IMR-90 (cell line): Measurements from ENCODE around the gene MAB21L2. TPM values are rescaled to one million over a fixed set of nuclear protein-coding genes. Genes with fewer than 3 reads are reported as not detected.
A peak's percentile ranks its signal among the peaks of the same experiment; 100 is the strongest.

Source experiments
- ATAC-seq: fragments of 200-7000 bp; cut with Tn5 transposase; 2 replicates; pipeline ENCODE4 v1.9.1; 2020; ENCODE audit warnings: low read depth, mild to moderate bottlenecking, moderate library complexity
- BruUV-seq: library from RNA; stranded (reverse); fragments of 400-500 nt; replicated peaks from 2 replicates; lab custom pipeline; 2021; lab: Mats Ljungman, UMichigan
- CTCF ChIA-PET: fragments of 300-600 bp; formaldehyde crosslinking; extraction: SDS; loops from one replicate; lab custom pipeline; 2021; ENCODE audit warnings: antibody characterized with exemption; lab: Yijun Ruan, JAX
- POLR2A ChIA-PET: fragments of 300-600 bp; sonication (Branson Sonifier 250); formaldehyde crosslinking; loops from one replicate; lab custom pipeline; 2022; ENCODE audit warnings: antibody characterized with exemption; ENCODE audit not compliant: unreplicated experiment; lab: Charles Lee
- DNase-seq: peaks from one replicate; pipeline ENCODE4 v3.0.0; 2013
- H2AFZ ChIP-seq: replicated peaks from 2 replicates; pipeline ENCODE3; 2013; ENCODE audit warnings: low read length, mild to moderate bottlenecking; ENCODE audit not compliant: poor library complexity
- H2AK5ac ChIP-seq: 2 replicates; pipeline ENCODE4 v1.6.1; 2013; ENCODE audit warnings: low read depth, low read length, inconsistent platforms
- H2AK9ac ChIP-seq: replicated peaks from 2 replicates; pipeline ENCODE3; 2013; ENCODE audit warnings: mild to moderate bottlenecking, low read depth, low read length, moderate library complexity; ENCODE audit not compliant: poor library complexity
- H2BK120ac ChIP-seq: 2 replicates; pipeline ENCODE4 v1.6.1; 2013; ENCODE audit warnings: low read depth, low read length, inconsistent platforms
- H2BK15ac ChIP-seq: 3 replicates; pipeline ENCODE4 v1.6.1; 2013; ENCODE audit warnings: low read depth, low read length, inconsistent platforms
- H2BK20ac ChIP-seq: 2 replicates; pipeline ENCODE4 v1.6.1; 2013; ENCODE audit warnings: low read depth, mild to moderate bottlenecking, inconsistent platforms, low read length, moderate library complexity
- H2BK5ac ChIP-seq: 2 replicates; pipeline ENCODE4 v1.6.1; 2013; ENCODE audit warnings: mild to moderate bottlenecking, low read depth, low read length, inconsistent platforms; ENCODE audit not compliant: poor library complexity, severe bottlenecking
- H3K14ac ChIP-seq: replicated peaks from 2 replicates; pipeline ENCODE4 v1.6.1; 2013; ENCODE audit warnings: low read depth, low read length, inconsistent platforms
- H3K18ac ChIP-seq: 2 replicates; pipeline ENCODE4 v1.6.1; 2013; ENCODE audit warnings: low read depth, low read length, control low read depth
- H3K23ac ChIP-seq: 2 replicates; pipeline ENCODE4 v1.6.1; 2013; ENCODE audit warnings: low read depth, low read length, inconsistent platforms
- H3K27ac ChIP-seq: 2 replicates; pipeline ENCODE4 v1.5.1; 2013; ENCODE audit warnings: mild to moderate bottlenecking, control low read depth, low read length; ENCODE audit not compliant: insufficient read depth
- H3K27me3 ChIP-seq: 2 replicates; pipeline ENCODE4 v1.6.1; 2013; ENCODE audit warnings: low read length; ENCODE audit not compliant: control insufficient read depth, insufficient read depth
- H3K36me3 ChIP-seq: 2 replicates; pipeline ENCODE4 v1.6.1; 2013; ENCODE audit warnings: low read length, mixed read lengths; ENCODE audit not compliant: control insufficient read depth, insufficient read depth
- H3K4ac ChIP-seq: 2 replicates; pipeline ENCODE4 v1.6.1; 2013; ENCODE audit warnings: low read depth, low read length, inconsistent platforms
- H3K4me1 ChIP-seq: 2 replicates; pipeline ENCODE4 v1.6.1; 2013; ENCODE audit warnings: low read length, mixed read lengths; ENCODE audit not compliant: control insufficient read depth, insufficient read depth
- H3K4me2 ChIP-seq: 2 replicates; pipeline ENCODE4 v1.6.1; 2013; ENCODE audit warnings: low read depth, mild to moderate bottlenecking, control low read depth, low read length, moderate library complexity
- H3K4me3 ChIP-seq: 2 replicates; pipeline ENCODE4 v1.5.1; 2013; ENCODE audit warnings: low read depth, mild to moderate bottlenecking, control low read depth, low read length, moderate library complexity; ENCODE audit not compliant: insufficient read depth
- H3K56ac ChIP-seq: 2 replicates; pipeline ENCODE4 v1.6.1; 2013; ENCODE audit warnings: low read length, inconsistent platforms; ENCODE audit not compliant: insufficient read depth; ENCODE audit errors: extremely low read depth
- H3K79me1 ChIP-seq, 2 experiments: 2 replicates each; pipeline ENCODE4 v1.6.1; 2013; ENCODE audit warnings: low read length in 2 of 2, inconsistent platforms in 1 of 2, low read depth in 1 of 2
- H3K9ac ChIP-seq: 2 replicates; pipeline ENCODE4 v1.6.1; 2013; ENCODE audit warnings: low read depth, low read length, control low read depth
- H3K9me1 ChIP-seq: 2 replicates; pipeline ENCODE4 v1.6.1; 2013; ENCODE audit warnings: low read length, inconsistent platforms; ENCODE audit not compliant: insufficient read depth
- H3K9me3 ChIP-seq: 2 replicates; pipeline ENCODE4 v1.6.1; 2013; ENCODE audit warnings: low read length; ENCODE audit not compliant: control insufficient read depth, insufficient read depth
- H4K20me1 ChIP-seq: 2 replicates; pipeline ENCODE4 v1.6.1; 2013; ENCODE audit warnings: low read length, inconsistent platforms; ENCODE audit not compliant: insufficient read depth
- H4K5ac ChIP-seq: 2 replicates; pipeline ENCODE4 v1.6.1; 2013; ENCODE audit warnings: mild to moderate bottlenecking, low read depth, low read length, control low read depth
- H4K8ac ChIP-seq, 2 experiments: 2 replicates each; pipeline ENCODE4 v1.6.1; 2013; ENCODE audit warnings: low read depth in 2 of 2, low read length in 2 of 2, control low read depth in 1 of 2, inconsistent platforms in 1 of 2
- H4K91ac ChIP-seq: 2 replicates; pipeline ENCODE4 v1.6.1; 2013; ENCODE audit warnings: low read depth, low read length, inconsistent platforms; ENCODE audit not compliant: insufficient read depth
- BHLHE40 ChIP-seq: fragments of 150-350 bp; IDR thresholded peaks from 2 replicates; pipeline ENCODE4 v1.6.1; 2016; ENCODE audit warnings: mild to moderate bottlenecking, low read depth, low read length
- CHD1 ChIP-seq: IDR thresholded peaks from 2 replicates; pipeline ENCODE4 v1.6.1; 2012; ENCODE audit warnings: low read depth, low read length, improper control_type of control experiment
- CTCF ChIP-seq: conservative IDR thresholded peaks from 2 replicates; pipeline ENCODE4 v1.5.1; 2012; ENCODE audit warnings: mild to moderate bottlenecking, low read depth, low read length, improper control_type of control experiment
- FOS ChIP-seq: fragments of 150-350 bp; IDR thresholded peaks from 2 replicates; pipeline ENCODE4 v1.6.1; 2016; ENCODE audit warnings: low read depth, low read length
- MAFK ChIP-seq: IDR thresholded peaks from 2 replicates; pipeline ENCODE4 v1.6.1; 2012; ENCODE audit warnings: low read depth, low read length, improper control_type of control experiment
- MAZ ChIP-seq: IDR thresholded peaks from 2 replicates; pipeline ENCODE4 v1.6.1; 2012; ENCODE audit warnings: low read depth, mild to moderate bottlenecking, low read length, improper control_type of control experiment, moderate library complexity, borderline replicate concordance
- MXI1 ChIP-seq: IDR thresholded peaks from 2 replicates; pipeline ENCODE4 v1.6.1; 2012; ENCODE audit warnings: low read depth, mild to moderate bottlenecking, low read length, moderate library complexity, borderline replicate concordance
- NFE2L2 ChIP-seq: fragments of 150-350 bp; IDR thresholded peaks from 2 replicates; pipeline ENCODE4 v1.6.1; 2016; ENCODE audit warnings: low read depth, mild to moderate bottlenecking, low read length
- RAD21 ChIP-seq: IDR thresholded peaks from 2 replicates; pipeline ENCODE4 v1.6.1; 2012; ENCODE audit warnings: low read length, improper control_type of control experiment
- RCOR1 ChIP-seq: IDR thresholded peaks from 2 replicates; pipeline ENCODE4 v1.6.1; 2012; ENCODE audit warnings: mild to moderate bottlenecking, low read length, improper control_type of control experiment; ENCODE audit not compliant: insufficient replicate concordance
- RFX5 ChIP-seq: IDR thresholded peaks from 2 replicates; pipeline ENCODE4 v1.8.0; 2012; ENCODE audit warnings: low read depth, mild to moderate bottlenecking, low read length, moderate library complexity
- SMC3 ChIP-seq: fragments of 150-350 bp; IDR thresholded peaks from 2 replicates; pipeline ENCODE4 v1.6.1; 2016; ENCODE audit warnings: low read depth, mild to moderate bottlenecking, antibody characterized with exemption, low read length, moderate library complexity
- WGBS, 2 experiments: methylation state at CpG; one replicate each; pipeline versions ENCODE4 v1.1.5 to v1.1.7; 2013; ENCODE audit warnings: missing lambda C conversion rate in 2 of 2; ENCODE audit not compliant: insufficient read length in 1 of 2; ENCODE audit errors: extremely low coverage in 2 of 2; 5-methylcytosine and 5-hydroxymethylcytosine counted together
- dilution Hi-C: fragments of 300-500 bp; cut with HindIII; formaldehyde crosslinking; loops from one replicate; pipeline ENCODE4 v1.14.3; 2018; ENCODE audit warnings: low sequenced_read_pairs; ENCODE audit not compliant: unreplicated experiment
- in situ Hi-C: fragments of 300-500 bp; cut with MboI; formaldehyde crosslinking; loops from 3 replicates; pipeline ENCODE4 v1.14.3; 2019; ENCODE audit warnings: low sequenced_read_pairs, inconsistent platforms, mixed read lengths
- intact Hi-C: fragments of 100-400 bp; cut with micrococcal nuclease; formaldehyde crosslinking; loops from 2 replicates; pipeline ENCODE4 v1.10.0; 2022
- polyA plus RNA-seq, 3 experiments: library from polyadenylated mRNA; depleted of rRNA; stranded (reverse); fragments of >200 nt; gene quantifications; 2 replicates each; pipeline ENCODE4 v1.2.3, GENCODE V29; 2012; ENCODE audit warnings: low replicate concordance in 1 of 3
- total RNA-seq: library from RNA; depleted of rRNA; stranded (reverse); fragments of >200 nt; gene quantifications from 2 replicates; pipeline ENCODE4 v1.2.3, GENCODE V29; 2012
- TF ChIP-seq, protein P1 (sequence below): fragments of 150-350 bp; IDR thresholded peaks from 2 replicates; pipeline ENCODE4 v1.6.1; 2016; ENCODE audit warnings: low read depth, mild to moderate bottlenecking, low read length, moderate library complexity, borderline replicate concordance
- TF ChIP-seq, protein P2 (sequence below): fragments of 150-350 bp; IDR thresholded peaks from 2 replicates; pipeline ENCODE4 v1.6.1; 2017; ENCODE audit warnings: mild to moderate bottlenecking, antibody characterized with exemption, low read length, low read depth

Gene MAB21L2
- total and polyA plus RNA-seq, 2 of the 4 experiments (the other 2 are of a cell fraction), result 7.6 to 12.0 TPM

DNA sequence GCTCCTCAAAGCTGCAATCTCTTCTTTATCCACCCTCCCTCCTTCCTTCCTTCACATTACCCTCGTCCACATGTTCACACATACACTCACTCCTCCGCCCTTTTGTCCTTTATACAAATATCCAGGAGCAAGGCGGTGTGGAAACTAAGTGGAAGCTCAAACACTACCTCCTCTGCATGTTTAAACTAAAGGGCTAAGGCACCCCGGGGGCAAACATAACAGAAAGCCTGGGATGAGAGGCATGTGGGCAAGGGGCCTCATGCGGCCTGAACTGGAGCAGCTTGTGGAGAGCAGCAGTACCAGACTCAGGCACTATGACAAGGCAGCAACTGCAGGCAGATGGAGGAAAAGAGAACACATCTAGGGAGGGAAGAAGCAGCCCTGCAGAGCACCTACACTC lies 9.5 kb downstream of the MAB21L2 start:
- ATAC-seq (peak; percentile 32; the same call in 1 of the 2 replicates), DNase-seq (no peak)
- Histone ChIP-seq H2AK5ac (no peak overlapping the region), H3K23ac (no peak overlapping the region), H2BK15ac (no peak overlapping the region), H4K8ac (no peak overlapping the region), H3K79me1 (no peaks in the 10 kb centered on the region), H4K91ac (no peak overlapping the region), H3K36me3 (no peaks in the 10 kb centered on the region), H4K5ac (no peak overlapping the region), H2BK5ac (no peak overlapping the region), H3K4me2 (no peak overlapping the region), H3K56ac (no peak overlapping the region), H3K18ac (no peak overlapping the region), H3K14ac (no peak overlapping the region), H2BK20ac (no peak overlapping the region), H3K9me1 (no peaks in the 10 kb centered on the region), H3K9ac (no peak overlapping the region), H2BK120ac (no peak overlapping the region), H2AK9ac (no peak overlapping the region), H2AFZ (peak overlapping the region; percentile 40), H3K27ac (no peak overlapping the region), H3K4me3 (no peak overlapping the region), H3K4ac (no peak overlapping the region), H3K9me3 (no peaks in the 10 kb centered on the region), H4K20me1 (no peaks in the 10 kb centered on the region), H3K4me1 (no peaks in the 10 kb centered on the region), H3K27me3 (no peaks in the 10 kb centered on the region)
- CTCF ChIA-PET, result no interaction called here
- in situ Hi-C loops, result no loop called here
- POLR2A ChIA-PET, result no interaction called here
- 100% methylated on average over 2 of the region's 5 CpGs; no CpG with 5 or more reads in 1 of the 2 experiments for WGBS, 2 experiments
- no peak for TF ChIP-seq MAFK
- TF ChIP-seq NFE2L2, result no peak
- TF ChIP-seq FOS, result no peak
- no peak for TF ChIP-seq CHD1
- TF ChIP-seq, protein P1, sequence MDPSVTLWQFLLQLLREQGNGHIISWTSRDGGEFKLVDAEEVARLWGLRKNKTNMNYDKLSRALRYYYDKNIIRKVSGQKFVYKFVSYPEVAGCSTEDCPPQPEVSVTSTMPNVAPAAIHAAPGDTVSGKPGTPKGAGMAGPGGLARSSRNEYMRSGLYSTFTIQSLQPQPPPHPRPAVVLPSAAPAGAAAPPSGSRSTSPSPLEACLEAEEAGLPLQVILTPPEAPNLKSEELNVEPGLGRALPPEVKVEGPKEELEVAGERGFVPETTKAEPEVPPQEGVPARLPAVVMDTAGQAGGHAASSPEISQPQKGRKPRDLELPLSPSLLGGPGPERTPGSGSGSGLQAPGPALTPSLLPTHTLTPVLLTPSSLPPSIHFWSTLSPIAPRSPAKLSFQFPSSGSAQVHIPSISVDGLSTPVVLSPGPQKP, result no peak
- TF ChIP-seq, protein P2, sequence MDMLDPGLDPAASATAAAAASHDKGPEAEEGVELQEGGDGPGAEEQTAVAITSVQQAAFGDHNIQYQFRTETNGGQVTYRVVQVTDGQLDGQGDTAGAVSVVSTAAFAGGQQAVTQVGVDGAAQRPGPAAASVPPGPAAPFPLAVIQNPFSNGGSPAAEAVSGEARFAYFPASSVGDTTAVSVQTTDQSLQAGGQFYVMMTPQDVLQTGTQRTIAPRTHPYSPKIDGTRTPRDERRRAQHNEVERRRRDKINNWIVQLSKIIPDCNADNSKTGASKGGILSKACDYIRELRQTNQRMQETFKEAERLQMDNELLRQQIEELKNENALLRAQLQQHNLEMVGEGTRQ, result no peak
- no peak for TF ChIP-seq MXI1
- TF ChIP-seq RFX5, result no peak
- TF ChIP-seq SMC3, result no peak
- TF ChIP-seq RAD21, result no peak
- TF ChIP-seq CTCF, result no peak
- no peak for TF ChIP-seq MAZ
- no peak for TF ChIP-seq BHLHE40
- TF ChIP-seq RCOR1, result no peak
- intact Hi-C loops, result no loop called here
- dilution Hi-C loops, result no loop called here
- no TSS peak for BruUV-seq
